Mesenteric fat pad (tissue), 1 donor: ENCODE data around the gene TMEM123. TPM values are rescaled to one million over a fixed set of nuclear protein-coding genes. Genes with fewer than 3 reads are reported as not detected.
"Not testable (repeated sequence)": the region's sequence is repeated elsewhere in the genome, so short reads cannot be mapped to it uniquely, and the experiment has no call there.

Experiments
- DNase-seq: peaks from one replicate; pipeline ENCODE4 v3.0.0-alpha.2; 2020; ENCODE audit warnings: low spot score
- total RNA-seq: library from RNA; stranded (reverse); fragmentation: NEBNext Ultra II Directional; extraction: Animal tissue kit (Norgen Biotek cat#: 25700); gene quantifications from one replicate; pipeline ENCODE4 v1.2.1, GENCODE V29; 2021
- donor health status: DM: yes; HTN: yes; CAD: no.

Gene TMEM123
- total RNA-seq, 1 donor from 2014 or later: 93.0 TPM

GRCh38 chr11:102451041-102451680 lies 1.4 kb downstream of the TMEM123 start:
- DNase-seq: no peak

GRCh38 chr11:102449651-102450570 lies 2.7 kb downstream of the TMEM123 start:
- DNase-seq: no peak

- no peak for DNase-seq
Observed at GRCh38 chr11:102448869-102449224, 3.7 kb downstream of the TMEM123 start.

- DNase-seq: no peak
Observed at GRCh38 chr11:102447941-102448868, 4.4 kb downstream of the TMEM123 start.

- no peak for DNase-seq
Observed at GRCh38 chr11:102447193-102447592, 5.4 kb downstream of the TMEM123 start.

- DNase-seq: no peak
Observed at GRCh38 chr11:102446606-102447005, 6.0 kb downstream of the TMEM123 start.

- not testable (repeated sequence) for DNase-seq
Observed at GRCh38 chr11:102444693-102445092, 7.9 kb downstream of the TMEM123 start.

- not testable (repeated sequence) for DNase-seq
Observed at GRCh38 chr11:102444142-102444541, 8.4 kb downstream of the TMEM123 start.

- DNase-seq: not testable (repeated sequence)
Observed at GRCh38 chr11:102439063-102439363, 13.6 kb downstream of the TMEM123 start.

GRCh38 chr11:102438311-102439062 lies 14.1 kb downstream of the TMEM123 start:
- no peak for DNase-seq

GRCh38 chr11:102437727-102438126 lies 14.8 kb downstream of the TMEM123 start:
- no peak for DNase-seq

GRCh38 chr11:102436976-102437375 lies 15.6 kb downstream of the TMEM123 start:
- no peak for DNase-seq

GRCh38 chr11:102436561-102436960 lies 16.0 kb downstream of the TMEM123 start:
- DNase-seq: no peak

GRCh38 chr11:102435688-102436087 lies 16.9 kb downstream of the TMEM123 start:
- DNase-seq: no peak

- DNase-seq: not testable (repeated sequence)
Observed at GRCh38 chr11:102433571-102433970, 19.0 kb downstream of the TMEM123 start.

- not testable (repeated sequence) for DNase-seq
Observed at GRCh38 chr11:102432560-102432959, 20.0 kb downstream of the TMEM123 start.

- no peak for DNase-seq
Observed at GRCh38 chr11:102431404-102431803, 21.2 kb downstream of the TMEM123 start.

GRCh38 chr11:102430158-102430836 lies 22.3 kb downstream of the TMEM123 start:
- DNase-seq: no peak

- DNase-seq: no peak
Observed at GRCh38 chr11:102429691-102430090, 22.9 kb downstream of the TMEM123 start.

GRCh38 chr11:102429226-102429625 lies 23.3 kb downstream of the TMEM123 start:
- DNase-seq: no peak
